Pancreas (tissue), 10 donors: ENCODE data around the gene MGAM2. TPM values are rescaled to one million over a fixed set of nuclear protein-coding genes. Genes with fewer than 3 reads are reported as not detected.

ENCODE experiments used
- ATAC-seq, 4 donors: fragments of 200-7000 bp; cut with Tn5 transposase; one replicate each; pipeline versions ENCODE4 v1.8.0 to v1.9.1; 2020; ENCODE audit warnings: mild to moderate bottlenecking in 4 of 4, moderate library complexity in 4 of 4
- DNase-seq, 6 donors: peaks; one replicate each; pipeline ENCODE4 v3.0.0-alpha.2; 2020
- FAIRE-seq: peaks from 2 replicates; lab custom pipeline; 2012; peaks lifted over from hg19 to GRCh38; lab: Jason Lieb, UNC
- H3K27ac ChIP-seq, 4 donors: fragments of 200-600 bp; sonication (generic); 1 replicate in 3 of 4; 2 replicates in 1 of 4; pipeline versions ENCODE4 v1.5.0 to v1.8.0; 2020
- H3K27me3 ChIP-seq, 4 donors: fragments of 200-600 bp; one replicate each; pipeline ENCODE4 v1.8.0; 2021
- H3K36me3 ChIP-seq, 3 donors: fragments of 200-600 bp; sonication (generic) in 1 of 3; one replicate each; pipeline versions ENCODE4 v1.5.0 to v1.8.0; 2020 to 2021
- H3K4me1 ChIP-seq, 3 donors: fragments of 200-600 bp; one replicate each; pipeline ENCODE4 v1.8.0; 2021
- H3K4me3 ChIP-seq, 4 donors: fragments of 200-600 bp; sonication (generic) in 2 of 4; one replicate each; pipeline versions ENCODE4 v1.5.0 to v1.8.0; 2020 to 2021
- H3K9me3 ChIP-seq, 4 donors: fragments of 200-600 bp; one replicate each; pipeline ENCODE4 v1.8.0; 2021
- CTCF ChIP-seq, 4 donors: fragments of 200-600 bp; sonication (generic) in 3 of 4; IDR thresholded peaks; one replicate each; pipeline versions ENCODE4 v1.5.0 to v1.8.0; 2021; ENCODE audit warnings: antibody characterized with exemption in 4 of 4
- WGBS, 2 donors: extraction: QIAGEN DNeasy Blood & Tissue Kit; methylation state at CpG; one replicate each; pipeline ENCODE4 v1.1.7; 2013; 5-methylcytosine and 5-hydroxymethylcytosine counted together
- intact Hi-C, 3 donors: fragments of 100-400 bp; cut with DNase I; formaldehyde crosslinking; loops; one replicate each; pipeline versions ENCODE4 v1.11.1 to v1.14.2; 2022
- polyA plus RNA-seq, 2 donors: library from polyadenylated mRNA; stranded (reverse); fragments of 200-250 nt; gene quantifications; one replicate each; pipeline ENCODE4 v1.2.3, GENCODE V29; 2013
- total RNA-seq, 6 donors: library from RNA; stranded (reverse); fragmentation: NEBNext Ultra II Directional in 4 of 6; extraction: Animal tissue kit (Norgen Biotek cat#: 25700) in 4 of 6; gene quantifications; one replicate each; pipeline versions ENCODE4 v1.2.1 to v1.2.4, GENCODE V29; 2021 to 2023
- donor health status: healthy with polysubstance abuse.
- donor health status: DM: no; HTN: no; CAD: no; lungs with moderate emphysema.
- donor health status: DM: no; HTN: no; CAD: no.
- donor health status: control.
- donor health status: control.
- donor health status: Bipolar disorder and iron deficiency.
- donor health status: DM: yes; HTN: yes; CAD: no.
- donor health status: DM: no; HTN: no; CAD: no.
- donor health status: DM: no; HTN: no; CAD: no.
- donor health status: DM: yes; HTN: yes; CAD: no.

The MGAM2 gene
- total and polyA plus RNA-seq, 8 donors, result 1.3 to 28.3 (median 9.5) TPM

DNA sequence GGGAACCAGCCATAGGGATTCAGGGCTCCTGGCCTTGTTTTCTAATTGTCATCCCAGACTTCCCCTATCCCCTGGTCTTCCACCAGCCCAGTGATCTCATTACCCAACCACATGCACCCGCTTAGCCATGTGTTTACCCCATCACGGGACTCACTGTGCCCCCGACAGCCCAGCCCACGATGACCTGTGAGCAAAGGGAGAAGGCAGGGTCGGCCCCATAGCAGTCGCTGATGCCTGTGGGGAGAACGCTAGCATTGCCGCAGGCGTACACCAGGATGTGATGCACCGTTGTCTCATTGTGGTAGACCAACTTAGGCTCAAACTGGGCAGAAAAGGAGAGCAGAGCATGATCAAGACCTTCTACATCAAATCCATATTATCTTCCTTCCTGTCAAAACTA, 132.3 kb downstream of the MGAM2 start:
- no peak for DNase-seq
- no peak for FAIRE-seq
- Histone ChIP-seq H3K9me3 (no peaks in the 10 kb centered on the region), H3K36me3 (no peaks in the 10 kb centered on the region), H3K27me3 (no peaks in the 10 kb centered on the region), H3K4me1 (no peaks in the 10 kb centered on the region), H3K27ac (no peak overlapping the region), H3K4me3 (no peak overlapping the region)
- no peak for ATAC-seq
- intact Hi-C loops, result no loop called here
- TF ChIP-seq CTCF (IDR thresholded peaks at IDR 0.05), result no peak
- WGBS, 2 donors, result 72 to 85% methylated on average over 10 of the region's 10 CpGs

- TF ChIP-seq CTCF (IDR thresholded peaks at IDR 0.05), result no peak
- no peak for DNase-seq
Measured at GRCh38 chr7:142248166-142249160, 136.9 kb downstream of the MGAM2 start.

GRCh38 chr7:142249918-142250317, 138.4 kb downstream of the MGAM2 start:
- intact Hi-C loops, result no loop called here
- H3K9me3 ChIP-seq, result no peaks in the 10 kb centered on the region
- no peak overlapping the region for H3K27ac ChIP-seq
- no peaks in the 10 kb centered on the region for H3K4me1 ChIP-seq
- H3K27me3 ChIP-seq, result no peaks in the 10 kb centered on the region
- no peaks in the 10 kb centered on the region for H3K36me3 ChIP-seq
- H3K4me3 ChIP-seq, result no peak overlapping the region
- ATAC-seq (no peak), FAIRE-seq (no peak), DNase-seq (no peak)
- no peak for TF ChIP-seq CTCF (IDR thresholded peaks at IDR 0.05)

More at GRCh38 chr7:142248166-142249160, 136.9 kb downstream of the MGAM2 start:
- intact Hi-C loops, result no loop called here
- H3K4me1 ChIP-seq, result no peaks in the 10 kb centered on the region
- no peak overlapping the region for H3K27ac ChIP-seq
- no peaks in the 10 kb centered on the region for H3K9me3 ChIP-seq
- FAIRE-seq (no peak), ATAC-seq (no peak)
- no peaks in the 10 kb centered on the region for H3K27me3 ChIP-seq
- WGBS, 2 donors, result 43 to 46% methylated on average over 7 of the region's 7 CpGs
- no peak overlapping the region for H3K4me3 ChIP-seq
- no peaks in the 10 kb centered on the region for H3K36me3 ChIP-seq

DNA sequence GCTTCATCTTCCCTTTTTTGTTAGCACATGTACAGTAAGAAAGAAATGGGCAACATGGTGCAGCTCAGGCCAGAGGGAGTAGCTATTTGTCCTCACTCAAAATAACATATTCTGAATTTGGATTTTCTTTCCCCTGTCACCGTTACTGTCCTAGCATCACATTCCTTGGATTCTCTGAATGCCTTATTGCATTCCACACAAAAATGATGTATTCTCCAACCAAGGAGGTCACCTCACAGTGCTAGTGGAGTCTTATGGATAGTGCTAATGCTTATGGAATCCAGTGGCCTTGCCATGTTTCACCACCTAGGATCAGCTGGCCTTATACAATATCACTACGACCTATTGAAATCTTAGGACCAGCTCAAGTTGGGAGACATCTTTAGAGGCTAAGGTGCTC, 139.2 kb downstream of the MGAM2 start:
- ATAC-seq (no peak), DNase-seq (no peak), FAIRE-seq (no peak)
- H3K27ac ChIP-seq, result no peak overlapping the region
- no peaks in the 10 kb centered on the region for H3K4me1 ChIP-seq
- no peaks in the 10 kb centered on the region for H3K36me3 ChIP-seq
- H3K27me3 ChIP-seq, result no peaks in the 10 kb centered on the region
- H3K4me3 ChIP-seq, result no peak overlapping the region
- no peak for TF ChIP-seq CTCF (IDR thresholded peaks at IDR 0.05)
- no peaks in the 10 kb centered on the region for H3K9me3 ChIP-seq
- intact Hi-C loops, result no loop called here
- 70 to 78% methylated on average over 2 of the region's 2 CpGs for WGBS, 2 donors

DNA sequence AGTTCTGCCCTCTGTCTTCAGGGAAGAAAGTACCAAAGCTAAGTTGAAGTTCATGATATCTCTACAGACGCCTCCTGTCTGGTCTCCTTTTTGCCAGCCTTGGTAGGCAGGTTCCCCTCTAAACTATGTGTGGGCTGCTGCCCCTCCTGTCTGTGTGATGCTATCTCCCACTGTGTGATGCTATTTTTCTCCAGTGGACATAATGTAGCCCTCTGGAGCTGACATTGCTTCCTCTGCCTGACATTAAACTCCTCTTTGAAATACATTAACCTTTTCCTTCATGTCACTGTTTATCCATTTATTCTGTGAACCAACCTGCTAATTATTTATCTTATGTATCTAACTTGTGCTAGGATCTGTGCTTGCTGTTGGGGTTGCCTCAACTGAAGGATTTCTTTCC, 146.4 kb downstream of the MGAM2 start, which contains the start of gene PRSS58:
TSS of gene PRSS58 (minus strand) at position 101 of the 400 bp plus-strand sequence. CDS start 351 bp downstream, outside the sequence.
- H3K27ac ChIP-seq, result no peak within 1 kb of the TSS
- intact Hi-C loops, result no loop called here
- DNase-seq, result no peak
- no peaks in the 10 kb centered on the region for H3K27me3 ChIP-seq
- no peak for ATAC-seq
- FAIRE-seq, result no peak
- H3K9me3 ChIP-seq, result no peaks in the 10 kb centered on the region
- H3K4me3 ChIP-seq, result no peak within 1 kb of the TSS
- TF ChIP-seq CTCF (IDR thresholded peaks at IDR 0.05), result no peak
- no peaks in the 10 kb centered on the region for H3K36me3 ChIP-seq
- 72 to 88% methylated on average over 1 of the region's 1 CpG for WGBS, 2 donors
- no peaks in the 10 kb centered on the region for H3K4me1 ChIP-seq
